Sigmoid colon (tissue), 4 donors: ENCODE results near the gene DNAH17.
A peak's percentile ranks its signal among the peaks of the same experiment; 100 is the strongest.

Experiments used
- CTCF ChIP-seq, 4 experiments: fragments of 450-650 bp in 3 of 4; fragments of 200-600 bp in 1 of 4; IDR thresholded peaks; one replicate each; pipeline ENCODE4 v1.5.1; 2016 to 2019; ENCODE audit warnings: antibody characterized with exemption in 4 of 4, mild to moderate bottlenecking in 3 of 4, moderate library complexity in 2 of 4
- EP300 ChIP-seq, 4 donors: sonication (generic); formaldehyde crosslinking; IDR thresholded peaks; one replicate each; pipeline ENCODE4 v1.6.1; 2017; ENCODE audit warnings: antibody characterized with exemption in 4 of 4
- POLR2A ChIP-seq, 2 donors: fragments of 450-650 bp; IDR thresholded peaks; one replicate each; pipeline ENCODE4 v1.6.1; 2016; ENCODE audit warnings: antibody characterized with exemption in 2 of 2, mild to moderate bottlenecking in 2 of 2, moderate library complexity in 2 of 2
- POLR2AphosphoS5 ChIP-seq, 4 donors: sonication (generic); formaldehyde crosslinking; IDR thresholded peaks; one replicate each; pipeline ENCODE4 v1.6.1; 2017; ENCODE audit warnings: antibody characterized with exemption in 4 of 4

- TF ChIP-seq POLR2A (IDR thresholded peaks at IDR 0.05) (no peak), CTCF (IDR thresholded peaks at IDR 0.05) (no peak), POLR2AphosphoS5 (IDR thresholded peaks at IDR 0.05) (peak in 1 of 4 donors; percentile 32), EP300 (IDR thresholded peaks at IDR 0.05) (no peak)
Observed at GRCh38 chr17:78555746-78556401, 21.3 kb downstream of the DNAH17 start.
